ENCODE results near the gene NIPA2.

The NIPA2 gene

GRCh38 chr15:22878103-22878502 lies 39.6 kb downstream of the NIPA2 start:
- DNase-seq, result no peak

- DNase-seq, result no peak
Measured at GRCh38 chr15:22880068-22880980, 41.9 kb downstream of the NIPA2 start.

GRCh38 chr15:22880981-22881738 lies 42.7 kb downstream of the NIPA2 start:
- DNase-seq, result no peak

GRCh38 chr15:22881739-22882440 lies 43.4 kb downstream of the NIPA2 start:
- DNase-seq, result no peak

- DNase-seq, result no peak
Measured at GRCh38 chr15:22883196-22883595, 44.7 kb downstream of the NIPA2 start.

DNA sequence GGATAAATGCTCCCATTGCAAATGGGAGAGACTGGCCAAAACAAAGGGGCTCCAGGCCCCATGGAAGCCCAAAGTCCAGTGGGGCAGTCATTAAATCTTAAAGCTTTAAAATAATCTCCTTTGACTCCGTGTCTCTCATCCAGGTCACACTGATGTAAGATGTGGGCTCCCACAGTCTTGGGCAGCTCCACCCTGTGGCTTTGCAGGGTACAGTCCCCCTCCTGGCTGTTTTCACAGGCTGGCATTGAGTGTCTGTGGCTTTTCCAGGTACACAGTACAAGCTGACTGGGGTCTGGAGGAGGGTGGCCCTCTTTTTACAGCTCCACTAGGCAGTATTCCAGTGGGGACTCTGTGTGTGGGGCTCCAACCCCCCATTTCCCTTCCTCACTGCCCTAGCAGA lies 45.9 kb downstream of the NIPA2 start:
- DNase-seq, result no peak

DNA sequence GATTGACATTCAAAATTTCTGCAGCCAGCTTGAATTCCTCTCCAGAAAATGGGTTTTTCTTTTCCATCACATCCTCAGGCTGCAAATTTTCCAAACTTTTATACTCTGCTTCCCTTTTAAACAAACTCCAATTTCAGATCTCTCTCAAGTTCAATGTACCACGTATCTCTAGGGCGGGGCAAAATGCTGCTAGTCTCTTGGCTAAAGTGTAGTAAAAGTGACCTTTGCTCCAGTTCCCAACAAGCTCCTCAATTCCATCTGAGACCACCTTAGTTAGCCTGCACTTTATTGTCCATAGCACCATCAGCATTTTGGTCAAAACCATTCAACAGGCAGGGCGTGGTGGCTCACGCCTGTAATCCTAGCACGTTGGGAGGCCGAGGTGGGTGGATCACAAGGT lies 46.7 kb downstream of the NIPA2 start:
- DNase-seq, result no peak

DNA sequence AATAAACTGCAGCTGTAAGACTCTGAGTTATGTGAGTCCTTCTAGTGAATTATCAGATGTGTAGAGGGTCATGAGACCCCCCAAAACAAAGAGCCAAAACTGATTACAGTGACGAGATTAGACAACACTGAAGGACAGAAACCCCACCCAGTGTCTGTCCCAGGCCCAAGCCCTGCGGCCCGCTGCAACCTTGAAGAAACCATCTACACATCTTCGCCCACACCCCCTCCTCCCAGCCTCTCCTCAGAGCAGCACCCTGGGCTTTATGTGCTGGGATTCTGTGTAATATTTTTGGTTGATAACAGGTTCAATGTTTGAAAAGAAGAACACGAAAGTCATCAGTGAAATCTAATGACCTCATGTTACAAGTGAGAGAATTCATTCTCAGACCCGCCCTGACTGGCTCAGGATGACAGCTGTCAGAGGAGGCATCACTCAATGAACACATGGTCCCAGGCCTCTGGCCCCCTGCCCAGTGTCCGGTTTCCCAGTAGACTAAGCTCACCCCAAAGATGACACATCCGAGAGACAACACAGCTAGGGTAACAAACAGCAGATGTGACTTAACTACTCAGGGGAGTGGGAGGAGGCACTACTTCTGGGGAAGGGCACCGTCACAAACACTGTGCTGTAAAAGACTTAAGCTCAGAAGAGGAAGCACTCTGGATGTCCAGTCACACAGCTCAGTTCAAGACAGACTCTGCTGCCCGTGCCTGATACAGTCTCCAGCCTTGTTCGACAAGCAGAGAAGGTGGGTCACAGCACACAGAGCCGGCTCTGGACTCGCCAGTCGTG lies 48.9 kb downstream of the NIPA2 start:
- no peak for DNase-seq

DNA sequence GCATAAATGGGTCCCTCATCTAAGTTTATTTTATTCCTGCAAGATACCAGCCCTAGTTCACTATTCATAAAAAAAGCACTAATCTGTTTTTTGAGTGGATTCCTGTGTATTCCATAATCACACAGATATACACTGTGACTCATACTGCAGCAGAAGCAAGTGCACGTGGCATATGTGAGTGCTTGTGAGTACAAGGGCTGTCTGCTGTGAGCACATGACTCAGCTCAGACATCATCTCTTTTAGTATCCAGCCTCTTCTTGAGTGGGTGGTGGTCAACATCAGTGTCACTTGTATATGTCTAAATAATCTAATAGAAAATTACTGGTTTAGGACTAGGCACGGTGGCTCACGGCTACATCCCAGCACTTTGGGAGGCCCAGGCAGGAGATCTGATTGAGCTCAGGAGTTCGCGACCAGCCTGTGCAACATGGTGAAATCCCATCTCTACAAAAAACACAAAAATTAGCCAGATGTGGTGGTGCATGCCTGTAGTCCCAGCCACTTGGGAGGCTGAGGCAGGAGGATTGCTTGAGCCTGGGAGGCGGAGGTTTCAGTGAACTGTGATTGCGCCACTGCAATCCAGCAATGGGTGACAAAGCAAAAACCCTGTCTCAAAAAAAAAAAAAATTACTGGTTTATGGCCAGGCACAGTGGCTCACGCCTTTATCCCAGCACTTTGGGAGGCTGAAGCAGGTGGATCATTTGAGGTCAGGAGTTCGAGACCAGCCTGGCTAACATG lies 49.8 kb downstream of the NIPA2 start:
- no peak for DNase-seq

DNA sequence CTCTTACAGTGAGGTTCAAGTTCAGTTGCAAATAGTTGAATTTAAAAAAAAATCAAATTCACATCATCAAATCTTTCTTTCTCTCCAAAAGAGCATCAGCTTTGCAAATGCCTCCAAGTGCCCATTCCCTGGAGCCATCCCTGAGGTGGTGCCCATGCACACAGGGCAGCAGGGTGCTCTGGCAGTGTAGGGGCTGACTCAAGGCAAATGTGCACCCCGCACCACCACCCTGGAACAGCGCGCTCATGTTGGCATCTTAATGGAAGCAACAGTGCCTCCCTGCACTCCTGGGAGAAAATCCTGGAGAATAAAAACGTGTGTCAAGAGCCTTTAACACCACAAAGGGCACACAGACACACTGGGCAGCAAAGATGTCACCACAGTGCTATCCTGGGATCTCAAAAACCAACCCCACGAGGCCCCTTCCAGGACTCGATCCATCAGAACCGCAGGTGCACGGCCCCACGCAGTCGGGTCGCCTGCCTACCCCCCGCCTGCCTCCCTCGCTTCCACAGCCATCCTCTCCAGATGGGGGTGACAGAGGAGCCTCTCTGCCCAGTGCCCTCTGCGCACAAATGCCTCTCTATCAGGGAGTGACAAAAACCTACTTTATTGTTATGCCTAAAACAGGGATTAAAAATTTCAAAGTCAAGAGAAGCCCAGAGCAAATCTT lies 50.8 kb downstream of the NIPA2 start:
- DNase-seq, result no peak

GRCh38 chr15:22890296-22890695 lies 51.8 kb downstream of the NIPA2 start:
- no peak for DNase-seq

DNA sequence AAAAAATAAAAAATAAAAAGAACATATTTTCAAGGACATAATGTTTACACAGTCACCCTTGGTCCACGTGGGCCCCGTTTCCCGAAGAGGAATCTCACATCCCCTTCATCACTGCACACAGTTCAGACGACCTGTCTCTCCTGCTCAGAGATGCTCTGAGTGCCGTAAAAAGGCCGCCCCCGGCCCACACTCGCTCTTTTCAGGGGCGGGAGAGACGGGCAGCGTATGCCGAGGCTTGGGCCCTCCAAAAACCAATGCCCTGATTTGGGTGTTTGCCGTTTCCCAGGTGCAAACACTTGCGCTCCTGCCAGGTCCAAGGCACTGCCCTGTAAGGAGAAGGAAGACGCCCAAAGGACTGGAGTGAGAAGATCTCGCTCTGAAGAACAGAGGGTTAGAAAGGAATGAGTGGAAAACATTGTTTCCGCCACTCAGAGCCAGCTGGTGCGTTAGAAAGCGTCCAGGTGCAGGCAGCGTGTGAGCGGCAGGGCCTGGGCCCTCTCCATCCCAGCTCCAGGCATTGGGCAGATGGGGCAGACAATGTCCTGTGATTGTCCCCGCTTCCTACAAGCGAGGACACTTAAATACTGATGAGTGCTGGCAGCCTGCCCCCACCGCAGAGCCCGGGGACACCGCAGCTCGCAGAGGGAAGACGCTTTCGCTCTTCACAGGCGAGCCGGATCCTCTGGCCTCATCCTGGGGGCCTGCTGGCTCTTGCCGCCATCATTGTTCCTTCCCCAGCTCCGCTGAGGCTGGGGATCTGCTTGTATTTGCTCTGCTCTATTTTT lies 53.2 kb downstream of the NIPA2 start:
- DNase-seq, result no peak

DNA sequence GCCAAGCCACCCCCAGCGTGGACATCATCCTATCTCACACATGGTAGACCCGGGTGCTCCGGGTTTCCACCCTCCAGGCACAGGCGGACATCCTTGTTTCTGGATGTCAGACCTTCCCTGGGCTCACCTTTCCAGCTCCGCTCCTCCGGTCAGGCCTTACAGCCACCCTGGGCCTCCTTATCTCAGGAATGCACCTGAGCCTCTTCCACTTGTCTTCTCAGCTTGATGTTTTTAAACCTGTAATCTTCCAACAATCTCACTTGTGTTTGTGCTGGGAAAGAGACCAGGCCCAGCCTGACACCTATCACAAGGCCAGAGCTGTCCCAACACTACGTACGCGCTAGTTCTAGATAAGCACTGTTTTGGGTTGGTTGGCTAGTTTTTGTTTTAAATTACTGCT lies 53.9 kb downstream of the NIPA2 start:
- DNase-seq, result no peak

GRCh38 chr15:22893081-22893480 lies 54.6 kb downstream of the NIPA2 start:
- DNase-seq, result no peak

- no peak for DNase-seq
Measured at GRCh38 chr15:22893881-22894280, 55.4 kb downstream of the NIPA2 start.

- DNase-seq, result peak; percentile 62
Measured at GRCh38 chr15:22895465-22896190, 57.2 kb downstream of the NIPA2 start.

- no peak for DNase-seq
Measured at GRCh38 chr15:22902046-22902445, 63.6 kb downstream of the NIPA2 start.

GRCh38 chr15:22902578-22902977 lies 64.1 kb downstream of the NIPA2 start:
- no peak for DNase-seq

- no peak for DNase-seq
Measured at GRCh38 chr15:22902981-22903380, 64.5 kb downstream of the NIPA2 start.

DNA sequence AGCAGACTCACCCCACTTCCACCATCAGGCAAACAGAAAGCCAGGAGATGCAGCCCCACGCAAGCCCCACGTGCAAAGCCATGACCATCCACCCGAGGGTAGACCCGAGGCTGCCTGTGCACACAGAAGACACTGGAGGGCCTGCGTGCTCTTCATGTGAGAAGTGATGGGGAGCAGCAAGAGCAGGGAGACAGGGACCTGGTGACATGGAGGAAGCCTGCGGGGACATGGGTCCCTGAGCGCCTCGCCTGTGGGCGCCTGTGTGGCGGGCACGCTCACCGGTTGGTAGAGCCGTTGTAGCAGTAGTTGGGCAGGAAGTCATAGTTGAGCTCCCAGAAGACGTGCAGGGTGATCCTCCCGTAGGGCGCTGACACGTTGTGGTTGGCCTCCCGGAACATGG lies 65.0 kb downstream of the NIPA2 start:
- DNase-seq, result no peak

All from activated CD8-positive, alpha-beta memory T cell treated with anti-CD3 and anti-CD28 coated beads, Interleukin-2, amount 50 U/mL, for 48 hours (primary cell).